Ishikawa (cell line): ENCODE results near the gene MLLT3.

Experiments used
- EGR1 ChIP-seq: IDR thresholded peaks from 2 replicates; pipeline ENCODE4 v1.6.1; 2012
- REST ChIP-seq: IDR thresholded peaks from 2 replicates; pipeline ENCODE4 v1.6.1; 2012; ENCODE audit warnings: low read depth, mild to moderate bottlenecking
- TCF12 ChIP-seq: IDR thresholded peaks from 2 replicates; pipeline ENCODE4 v1.6.1; 2012; ENCODE audit warnings: low read depth
- TEAD4 ChIP-seq: IDR thresholded peaks from 2 replicates; pipeline ENCODE4 v1.6.1; 2012
- YY1 ChIP-seq: IDR thresholded peaks from 2 replicates; pipeline ENCODE4 v1.6.1; 2012; ENCODE audit warnings: low read depth

- no peak for TF ChIP-seq TEAD4
- no peak for TF ChIP-seq EGR1
- no peak for TF ChIP-seq TCF12
- TF ChIP-seq REST, result no peak
- no peak for TF ChIP-seq YY1
Observed at GRCh38 chr9:20317701-20318100, 304.6 kb downstream of the MLLT3 start.
